DMS53 treated with DMSO at 0.1 percent for 48 hours (cell line): ENCODE data around the gene RTL10.

Experiments
- DNase-seq: peaks from one replicate; lab custom pipeline; 2025; ENCODE audit not compliant: unreplicated experiment; lab: John Stamatoyannopoulos, UW

RTL10 gene

DNA sequence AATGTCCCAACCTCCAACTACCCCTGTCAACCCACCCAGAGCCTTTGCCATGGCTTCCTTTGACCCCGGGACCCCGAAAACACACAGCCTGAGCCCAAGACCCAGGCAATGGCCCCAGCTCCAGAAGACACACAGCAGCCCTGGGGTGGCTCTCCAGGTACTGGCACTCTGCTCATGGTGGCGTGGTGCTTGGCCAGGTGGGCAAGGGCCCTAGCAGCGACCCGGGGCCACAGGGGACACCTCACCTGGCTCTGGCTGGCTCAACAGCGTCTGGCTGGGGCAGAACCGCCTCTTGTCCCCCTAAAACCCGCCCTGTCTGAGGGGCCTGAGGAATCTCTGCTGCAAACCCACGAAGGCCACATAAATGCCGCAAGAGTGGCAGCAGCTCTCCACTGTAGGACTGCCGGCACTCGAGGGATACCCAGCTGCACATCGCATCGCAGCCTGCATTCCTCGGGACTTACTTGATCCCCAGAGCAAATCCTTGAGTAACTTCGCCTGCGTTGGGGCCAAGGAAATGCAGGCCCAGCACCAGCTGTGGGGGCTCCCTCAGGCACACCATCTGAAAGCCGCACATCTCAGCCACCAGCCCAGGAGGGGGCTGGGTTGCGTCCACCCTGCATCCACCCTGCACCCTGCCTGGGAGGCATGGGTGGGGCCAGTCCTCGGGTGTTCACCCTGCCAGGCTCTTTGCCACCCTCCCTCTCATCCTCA is 23.1 kb upstream of the RTL10 start:
- no peak for DNase-seq

DNA sequence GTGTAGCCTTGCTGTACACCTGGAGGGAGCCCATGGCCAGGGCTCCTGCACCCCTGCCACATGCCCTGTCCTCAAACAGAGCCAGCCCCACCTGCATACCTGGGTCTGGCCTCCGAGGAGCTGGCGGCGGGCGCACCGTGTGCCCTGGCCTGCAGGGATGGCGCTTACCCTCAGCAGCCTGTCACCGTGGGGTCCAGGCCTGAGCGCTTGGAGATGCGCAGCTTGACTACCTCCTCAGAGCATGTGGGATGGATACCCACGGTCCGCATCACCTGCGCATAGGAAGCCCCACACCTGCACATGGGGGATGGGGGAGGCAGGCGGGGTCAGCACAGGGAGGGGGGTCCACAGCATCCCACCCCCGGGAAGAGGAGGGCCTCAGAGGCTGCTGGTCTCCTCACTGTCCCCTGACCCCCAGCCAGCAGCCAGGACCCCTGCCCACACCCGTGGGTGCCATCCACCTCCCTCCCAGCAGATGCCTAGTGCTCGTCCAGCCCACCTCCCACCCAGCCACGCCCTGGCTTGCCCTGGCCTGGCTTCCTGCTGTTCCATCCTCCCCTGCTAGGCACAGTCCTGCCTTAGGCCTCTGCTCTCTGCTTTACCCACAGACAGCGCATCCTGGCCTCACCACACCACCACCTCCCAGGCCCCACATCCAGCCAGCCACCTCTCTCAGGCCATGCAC is 22.4 kb upstream of the RTL10 start:
- DNase-seq: no peak

DNA sequence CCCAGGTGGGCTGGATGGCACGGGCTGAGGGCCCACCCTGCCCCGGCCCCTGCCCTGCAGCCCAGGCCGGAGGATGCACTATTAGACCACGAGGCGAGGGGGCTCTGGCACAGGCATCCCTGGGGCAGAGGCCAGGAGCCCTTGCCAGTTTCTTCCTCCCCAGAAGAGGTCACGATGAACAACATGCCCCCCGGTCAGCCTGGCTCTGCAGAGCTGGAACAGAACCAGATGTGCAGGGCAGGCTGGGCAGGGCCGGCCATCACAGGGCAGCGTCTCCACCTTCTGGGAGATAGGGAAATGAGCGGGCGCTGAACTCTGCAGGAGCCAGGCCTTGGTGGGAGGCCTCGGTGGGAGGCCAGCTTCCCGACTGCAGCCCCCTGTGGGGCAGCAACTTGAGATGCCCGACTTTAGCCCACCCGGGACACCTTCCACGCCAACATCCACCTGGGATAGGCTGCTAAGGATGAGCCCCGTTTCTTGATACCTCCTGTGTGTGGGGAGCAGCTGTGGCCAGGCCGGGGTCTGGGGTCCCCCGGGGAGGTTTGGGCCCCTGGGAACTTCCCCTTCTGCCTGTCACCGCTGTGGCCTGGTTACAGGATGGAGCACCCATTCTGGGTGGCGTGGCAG is 21.8 kb upstream of the RTL10 start:
- no peak for DNase-seq

DNA sequence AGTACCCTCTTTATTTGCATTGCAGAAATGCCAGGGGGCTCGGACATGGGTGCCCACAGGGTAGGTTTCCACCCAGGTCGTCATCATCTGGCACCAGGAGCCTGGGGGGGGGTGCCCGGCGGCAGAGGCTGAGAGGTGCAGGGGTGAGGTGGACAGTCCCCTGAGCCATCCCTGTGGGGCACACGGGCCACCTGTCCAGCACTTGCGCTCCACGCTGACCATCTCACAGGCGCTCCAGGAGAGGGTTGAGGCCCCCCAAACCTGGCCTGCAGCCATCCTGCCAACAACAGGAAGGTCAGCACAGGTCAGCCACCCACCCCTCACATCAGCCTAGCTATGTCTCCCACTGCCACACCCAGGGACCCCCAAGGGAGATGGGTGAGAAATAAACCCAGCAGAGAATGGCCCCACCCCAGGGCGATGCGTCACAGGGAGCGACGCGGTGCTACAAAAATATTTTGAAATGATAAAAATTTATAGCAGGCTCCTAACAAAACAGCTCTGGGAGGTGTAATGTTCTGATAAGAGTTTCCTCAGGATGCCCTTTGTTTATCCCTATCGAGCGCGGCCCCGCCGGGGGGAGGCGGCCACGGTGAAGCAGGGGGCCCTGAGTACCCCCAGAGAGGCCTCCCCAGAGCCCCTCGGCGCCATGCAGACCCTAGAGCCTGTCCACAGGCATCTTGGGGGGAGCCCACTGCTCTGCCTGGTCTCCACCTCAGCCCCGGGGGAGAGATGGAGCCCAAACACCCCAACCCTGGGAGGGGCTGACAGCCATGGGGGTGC is 21.0 kb upstream of the RTL10 start:
- no peak for DNase-seq

DNA sequence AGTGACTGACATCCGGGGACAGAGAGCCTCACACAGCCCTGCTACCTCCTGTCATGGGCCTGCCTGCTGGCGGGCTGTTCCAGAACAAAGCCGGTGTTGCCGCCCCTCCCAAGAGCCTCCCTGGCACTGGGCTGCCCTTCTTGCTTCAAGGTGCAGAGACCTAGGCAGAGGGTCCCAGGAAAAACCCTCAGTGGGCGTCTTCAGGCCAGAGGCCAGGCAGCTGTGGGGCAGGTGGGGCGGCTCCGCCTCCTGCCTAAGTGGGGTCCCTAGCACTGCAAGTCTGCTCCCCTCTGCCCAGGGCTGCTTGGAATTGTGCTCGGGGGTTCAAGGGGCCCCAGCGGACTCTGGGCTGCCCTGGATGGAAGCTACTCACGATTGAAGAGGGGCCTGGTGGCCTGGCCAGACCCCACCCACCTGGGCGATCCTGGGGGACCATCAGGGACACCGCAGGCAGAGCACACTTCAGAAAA is 20.4 kb upstream of the RTL10 start:
- DNase-seq: no peak

DNA sequence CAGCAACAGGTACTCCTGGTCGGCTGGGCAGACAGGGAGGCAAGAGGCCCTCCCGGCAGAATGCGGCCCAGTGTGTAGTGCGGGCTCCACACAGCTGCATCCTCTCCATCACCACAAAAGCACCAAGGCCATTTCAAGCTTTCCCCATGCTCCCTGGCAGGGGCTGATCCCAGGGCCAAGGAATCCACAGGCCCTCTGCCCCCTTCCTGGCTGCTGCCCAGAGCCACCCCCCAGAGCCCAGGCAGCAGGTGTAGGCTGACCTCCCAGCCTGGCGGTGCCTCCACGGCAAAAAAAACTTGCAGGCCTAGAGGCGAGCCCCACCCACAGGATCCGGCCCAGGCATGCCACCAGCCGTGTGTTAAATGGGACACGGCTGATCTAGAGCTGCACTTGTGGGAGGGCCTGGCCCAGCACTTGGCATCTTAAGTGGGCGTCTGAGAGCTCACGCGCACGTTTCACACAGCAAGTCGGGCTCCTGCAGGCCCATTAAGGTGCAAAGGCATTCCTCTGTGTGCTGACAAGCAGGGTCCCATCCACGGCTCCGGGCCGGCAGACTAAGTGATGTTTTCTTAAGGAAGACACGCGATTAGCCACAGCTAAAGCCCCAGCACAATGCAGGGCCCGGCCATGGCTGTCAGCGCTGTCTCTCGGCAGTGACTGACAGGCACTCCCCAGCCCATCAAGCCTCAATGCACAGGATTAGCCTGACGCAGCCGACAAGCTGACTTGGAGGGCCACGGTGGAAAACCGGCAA is 19.8 kb upstream of the RTL10 start:
- DNase-seq: no peak

DNA sequence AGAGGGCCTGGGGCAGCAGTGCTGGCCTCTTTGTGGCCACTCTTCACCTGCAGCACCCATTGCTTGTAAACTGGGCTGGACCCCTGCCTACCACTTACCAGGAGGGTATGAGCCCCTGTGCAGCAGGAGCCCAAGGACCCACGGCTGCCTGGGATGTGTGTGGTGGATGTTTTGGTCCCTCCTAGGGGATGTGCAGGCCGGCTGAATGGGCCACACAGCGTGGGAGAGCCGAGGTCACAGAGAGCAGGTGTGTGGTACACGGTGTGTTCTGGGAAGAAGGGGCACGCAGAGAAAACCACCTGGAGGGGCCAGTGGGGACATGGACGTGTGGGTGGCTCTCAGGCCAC is 19.3 kb upstream of the RTL10 start:
- DNase-seq: no peak

DNA sequence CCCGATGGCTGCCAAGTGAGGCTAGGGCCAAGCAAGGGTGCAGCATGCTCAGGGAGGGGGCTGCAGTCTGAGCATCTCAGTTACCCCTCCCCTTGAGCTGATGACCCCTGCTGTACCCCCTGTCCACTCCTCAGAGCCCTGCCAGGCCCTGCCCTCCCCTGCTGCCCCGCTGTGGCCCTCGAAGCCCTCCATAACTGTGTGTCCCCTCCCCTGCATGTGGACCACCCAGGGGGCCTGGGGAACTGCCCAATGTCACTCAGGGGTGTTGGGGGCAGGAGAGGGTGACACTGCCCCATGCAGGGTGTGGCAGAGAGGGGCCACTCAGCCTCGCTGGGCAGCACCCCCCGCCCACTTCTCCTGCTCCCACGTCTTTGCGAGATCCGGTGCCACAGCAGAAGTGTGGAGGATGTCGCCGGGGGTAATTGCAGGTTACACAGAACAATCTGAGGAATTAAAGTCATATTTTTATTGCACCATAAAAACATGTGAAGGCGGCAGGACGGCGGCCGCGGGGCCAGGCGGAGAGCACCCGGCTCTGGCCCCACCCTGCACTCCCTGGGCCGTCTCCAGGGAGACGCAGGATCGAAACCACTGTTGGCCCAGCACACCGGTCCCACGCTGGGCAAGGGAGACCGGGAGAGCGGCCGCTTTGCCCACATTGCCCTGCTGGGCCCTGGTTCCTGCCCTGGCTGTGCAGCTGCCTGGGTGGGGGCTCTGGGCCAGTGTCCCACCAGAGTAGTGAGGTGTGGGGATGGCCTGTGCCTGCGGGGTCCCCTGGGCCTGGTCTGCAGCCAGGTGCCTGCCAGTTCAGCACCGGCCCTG is 18.7 kb upstream of the RTL10 start:
- no peak for DNase-seq

DNA sequence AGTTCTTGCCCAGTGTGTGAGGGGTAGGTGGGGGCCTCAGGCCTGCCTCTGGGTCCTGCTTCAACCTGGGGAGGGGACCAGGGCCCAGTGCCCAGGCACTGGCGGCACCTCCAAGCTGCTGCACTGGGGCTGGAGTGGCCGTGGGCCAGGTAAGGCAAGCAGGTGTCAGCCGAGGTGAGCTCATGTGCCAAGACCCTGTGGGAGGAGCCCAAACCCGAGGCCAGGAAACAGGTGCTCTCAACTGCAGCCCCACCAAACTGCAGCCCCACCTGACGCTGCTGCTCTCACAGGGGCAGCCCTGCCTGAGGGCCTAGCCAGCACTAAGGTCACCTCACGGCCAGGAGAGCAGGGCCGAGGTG is 18.1 kb upstream of the RTL10 start:
- no peak for DNase-seq

DNA sequence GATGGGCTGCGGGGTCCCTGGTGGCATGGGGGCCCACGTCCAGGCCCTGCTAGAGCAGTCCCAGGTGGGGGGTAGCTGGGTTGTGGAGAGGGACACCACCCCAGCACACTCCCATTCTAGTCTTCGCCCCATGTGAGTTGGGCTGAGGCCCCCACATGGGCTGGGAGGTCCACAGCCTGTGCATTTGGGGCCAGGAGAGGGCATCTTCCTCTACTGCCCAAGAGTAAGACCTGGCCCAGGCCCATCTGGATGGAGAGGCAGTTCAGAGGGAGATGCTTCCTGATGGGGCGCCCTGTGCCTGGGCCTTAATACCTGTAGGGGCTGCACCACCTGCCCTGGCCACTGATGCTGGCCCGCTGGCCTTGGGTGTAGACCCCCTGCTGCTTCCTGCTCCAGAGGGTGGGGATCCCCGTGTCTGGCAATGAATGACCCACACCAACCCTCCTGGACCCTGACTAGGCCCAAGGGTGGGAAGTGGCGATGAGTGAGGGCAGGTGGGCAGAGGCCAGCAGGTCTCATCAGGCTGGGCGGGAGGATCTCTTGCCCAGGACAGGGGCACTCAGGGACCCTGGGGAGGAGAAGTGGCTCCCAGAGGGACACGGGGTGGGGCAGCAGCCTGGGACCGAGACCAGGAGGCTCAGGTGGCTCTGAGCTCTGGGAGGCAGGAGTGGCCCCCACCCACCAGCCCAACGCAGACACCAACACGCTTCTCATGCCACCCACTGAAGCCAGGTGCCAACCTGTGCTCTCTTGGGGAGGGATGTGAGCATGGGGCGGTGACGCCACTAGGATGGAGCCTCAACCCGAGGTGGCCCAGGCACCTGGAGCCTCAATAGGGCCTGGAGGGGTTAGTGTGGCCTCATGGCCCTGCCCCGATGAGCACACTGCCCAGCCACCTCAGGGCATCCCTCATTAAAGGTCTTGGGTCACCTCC is 17.4 kb upstream of the RTL10 start:
- DNase-seq: no peak

DNA sequence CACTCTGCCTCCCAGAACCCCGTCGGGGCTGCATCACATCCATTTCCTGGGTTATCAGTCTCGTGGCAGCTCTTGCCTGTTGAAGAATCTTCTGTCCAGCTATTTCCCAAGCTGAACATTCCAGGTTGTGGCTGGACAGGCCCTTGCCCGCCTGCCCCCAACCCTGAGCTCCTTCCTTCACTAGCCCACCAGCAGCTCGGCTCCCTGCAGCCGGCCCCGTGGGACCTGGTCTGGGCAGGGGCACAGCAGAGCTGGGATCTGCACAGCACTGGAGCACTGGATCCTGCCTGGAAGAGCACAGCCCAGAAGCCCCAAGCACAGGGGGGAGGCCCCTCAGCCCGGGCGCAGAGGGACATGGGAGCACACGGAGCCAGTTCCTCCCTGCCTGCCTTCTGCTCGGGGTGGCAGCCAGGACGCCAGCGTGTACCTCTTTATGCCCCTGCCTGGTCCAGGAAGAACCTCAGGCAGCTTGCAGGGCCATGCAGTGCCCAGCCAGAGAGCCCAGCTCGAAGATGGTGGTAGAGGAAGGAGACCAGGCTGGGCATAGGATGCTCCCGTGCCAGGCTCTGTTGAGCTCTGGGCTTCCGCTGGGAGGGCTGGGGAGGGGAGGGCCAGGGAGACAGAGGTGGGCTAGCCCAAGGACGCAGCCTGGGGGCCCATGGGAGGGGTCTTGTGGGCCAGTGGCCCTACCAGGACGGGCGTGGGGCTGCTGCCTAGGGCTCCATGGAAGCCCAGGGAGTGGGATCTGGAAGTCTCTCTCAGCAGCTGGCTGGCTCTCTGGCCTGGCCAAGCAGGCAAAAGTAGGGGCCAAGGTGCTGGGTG is 16.6 kb upstream of the RTL10 start:
- no peak for DNase-seq

DNA sequence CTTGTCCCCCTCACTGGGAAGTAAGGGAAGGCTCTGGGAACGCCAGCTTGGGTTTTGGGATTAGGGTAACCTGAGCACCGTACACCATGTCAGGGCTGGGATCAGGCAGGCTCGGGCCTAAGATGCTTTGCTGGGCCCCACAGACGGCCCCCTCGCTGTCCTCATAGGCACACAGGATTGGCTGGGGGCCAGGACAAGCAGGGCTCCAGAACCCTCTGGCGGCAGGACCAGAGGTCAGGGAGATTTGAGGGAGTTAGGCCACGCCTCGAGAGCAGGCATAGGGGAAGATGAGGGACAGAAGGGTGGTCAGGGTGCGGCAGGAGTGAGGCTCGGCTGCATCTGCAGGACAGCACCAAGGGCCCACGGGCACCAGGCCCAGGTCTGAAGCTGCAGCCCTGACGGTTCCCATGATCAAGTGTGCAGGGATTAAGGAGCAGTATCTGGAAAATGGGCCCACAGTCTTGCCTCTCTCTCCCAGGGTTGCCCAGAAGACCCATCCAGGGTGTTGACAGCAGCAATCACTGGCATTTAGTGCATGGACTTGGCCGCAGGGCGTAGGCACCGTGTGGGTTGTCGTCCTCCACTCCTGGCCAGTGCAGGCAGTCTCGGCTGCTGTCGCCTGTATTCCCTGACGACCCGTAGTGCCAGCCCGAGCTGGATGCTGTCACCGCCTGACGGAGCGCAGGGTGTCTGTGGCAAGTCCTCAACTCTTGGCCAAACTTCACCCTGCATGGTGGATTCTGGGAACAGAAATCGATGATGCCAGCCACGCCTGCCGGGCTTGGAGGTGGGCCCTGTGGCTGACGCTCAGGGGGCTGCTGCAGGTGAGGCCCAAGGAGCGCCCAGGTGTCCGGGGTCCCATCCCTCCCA is 15.7 kb upstream of the RTL10 start:
- no peak for DNase-seq

DNA sequence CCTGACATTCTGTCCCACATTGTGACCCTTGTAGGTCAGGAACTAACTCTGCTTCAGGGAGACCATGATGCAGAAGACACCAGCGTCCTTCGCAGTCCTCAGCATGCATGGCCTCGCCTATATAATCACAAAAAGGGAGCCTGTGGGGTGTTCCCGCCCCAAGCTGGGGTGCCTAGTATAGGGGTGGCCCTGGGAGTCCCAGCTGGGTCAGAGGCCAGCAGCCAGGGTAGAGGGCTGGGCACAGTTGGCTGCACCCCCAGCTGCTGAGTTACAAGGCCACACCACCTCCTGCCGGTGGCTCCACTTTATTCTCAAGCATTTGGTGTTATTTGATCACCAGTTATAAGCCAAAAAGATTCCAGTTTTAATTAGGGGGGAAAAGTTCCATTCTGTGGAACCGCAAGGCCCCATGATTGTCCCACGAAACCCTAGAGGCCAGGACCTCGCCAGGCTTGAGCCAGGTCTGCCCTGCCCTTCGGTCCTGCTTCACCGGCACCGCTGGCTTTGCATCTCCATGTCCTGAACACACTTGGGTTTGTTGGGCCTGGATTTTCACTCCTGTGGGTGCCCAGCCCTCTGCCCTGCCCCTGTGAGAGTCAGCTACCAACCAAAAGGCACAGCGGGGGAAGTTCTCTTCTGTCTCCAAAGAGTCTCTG is 15.0 kb upstream of the RTL10 start:
- DNase-seq: no peak

DNA sequence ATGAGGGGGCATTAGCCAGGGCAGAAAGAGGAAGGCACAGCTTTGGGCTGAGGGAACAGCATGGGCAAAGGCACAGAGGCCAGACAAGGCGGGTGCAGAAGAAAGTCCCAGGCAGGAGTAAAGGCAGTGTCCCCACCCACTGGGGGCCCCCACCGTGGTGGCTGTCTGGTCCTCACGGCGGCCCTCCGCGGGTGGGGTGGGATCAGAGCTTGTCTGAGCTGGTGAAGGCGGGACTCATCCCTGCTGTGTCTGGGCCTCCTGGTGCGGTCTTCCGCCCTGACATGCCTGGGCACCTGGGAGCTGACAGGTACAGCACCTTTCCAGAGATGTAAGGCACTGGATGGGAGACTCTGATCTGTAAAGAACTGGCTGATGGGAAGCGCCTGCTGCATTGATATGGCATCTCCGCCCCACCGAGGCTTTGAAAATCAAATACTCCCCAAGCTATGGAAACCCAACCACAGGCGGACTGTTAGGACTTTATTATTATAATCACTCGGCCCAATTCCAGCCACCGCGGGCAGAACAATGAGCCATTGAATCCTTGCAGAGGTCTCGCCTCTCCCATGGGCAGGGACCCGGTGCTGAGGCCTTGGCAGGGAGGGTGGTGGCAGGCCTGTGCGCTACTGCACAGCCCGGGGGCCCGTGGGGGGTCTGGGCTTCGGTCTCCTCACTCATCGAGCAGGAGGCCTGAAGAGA is 14.2 kb upstream of the RTL10 start:
- DNase-seq: no peak

DNA sequence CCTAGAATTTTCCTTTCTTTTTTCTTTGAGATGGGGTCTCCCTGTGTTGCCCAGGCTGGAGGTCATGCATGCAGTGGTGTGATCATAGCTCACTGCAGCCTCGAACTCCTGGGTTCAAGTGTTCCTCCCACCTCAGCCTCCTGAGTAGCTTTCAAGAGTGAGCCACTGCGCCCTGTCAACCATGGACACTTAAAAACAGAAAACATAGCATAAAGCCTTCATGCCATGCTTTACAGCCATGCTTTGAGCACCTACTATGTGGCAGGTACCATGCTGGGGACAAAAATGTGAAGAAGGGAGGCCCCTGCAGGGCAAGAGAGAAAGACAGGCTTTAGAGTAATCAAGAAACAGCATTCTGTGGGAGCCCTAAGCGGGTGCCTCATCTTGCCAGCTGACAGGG is 13.7 kb upstream of the RTL10 start:
- DNase-seq: no peak

DNA sequence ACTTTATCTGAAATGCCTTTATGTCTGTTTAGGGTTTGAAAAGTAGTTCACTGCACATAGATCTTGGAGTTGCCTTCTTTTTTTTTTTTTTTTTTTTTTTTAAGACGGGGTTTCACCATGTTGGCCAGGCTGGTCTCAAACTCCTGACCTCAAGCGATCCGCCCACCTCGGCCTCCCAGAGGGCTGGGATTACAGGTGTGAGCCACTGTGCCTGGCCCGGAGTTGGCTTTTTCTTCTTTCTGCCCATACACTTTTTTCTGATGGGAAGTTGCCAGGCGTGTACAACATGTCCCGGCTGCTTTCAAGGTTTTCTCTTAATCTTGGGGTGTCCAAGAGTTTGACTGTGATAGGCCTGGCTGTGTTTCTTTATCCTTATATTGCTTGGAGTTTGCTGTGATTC is 12.9 kb upstream of the RTL10 start:
- no peak for DNase-seq
